PC-9 (cell line): Measurements from ENCODE around the gene BRPF3. TPM values are rescaled to one million over a fixed set of nuclear protein-coding genes. Genes with fewer than 3 reads are reported as not detected.

Source experiments
- BruUV-seq: library from RNA; stranded (reverse); fragments of 400-500 nt; replicated peaks from 2 replicates; lab custom pipeline; 2021; lab: Mats Ljungman, UMichigan
- CTCF ChIA-PET: fragments of 300-600 bp; sonication (Branson Sonifier 250); formaldehyde crosslinking; loops from one replicate; lab custom pipeline; 2022; ENCODE audit warnings: antibody characterized with exemption; lab: Charles Lee
- POLR2A ChIA-PET: fragments of 300-600 bp; sonication (Branson Sonifier 250); formaldehyde crosslinking; loops from one replicate; lab custom pipeline; 2022; ENCODE audit warnings: antibody characterized with exemption; ENCODE audit not compliant: unreplicated experiment; lab: Charles Lee
- DNase-seq, 2 experiments: peaks; one replicate each; pipeline versions ENCODE4 v3.0.0 to v3.0.0-alpha.2; 2015 to 2022; ENCODE audit warnings: mixed read lengths in 1 of 2
- H2AFZ ChIP-seq: fragments of 200-600 bp; sonication (generic); 2 replicates; pipeline ENCODE4 v1.8.1; 2017; ENCODE audit warnings: antibody characterized with exemption
- H3F3A ChIP-seq: fragments of 200-600 bp; sonication (generic); 2 replicates; pipeline ENCODE4 v1.8.1; 2017; ENCODE audit warnings: antibody characterized with exemption, mild to moderate bottlenecking, low read depth; ENCODE audit not compliant: insufficient read depth
- H3K27ac ChIP-seq: fragments of 200-600 bp; sonication (generic); 2 replicates; pipeline ENCODE4 v1.6.1; 2016; ENCODE audit warnings: mixed run types
- H3K27me3 ChIP-seq: fragments of 200-600 bp; sonication (generic); 2 replicates; pipeline ENCODE4 v1.6.1; 2016; ENCODE audit warnings: low read depth, mixed run types; ENCODE audit not compliant: insufficient read depth
- H3K36me3 ChIP-seq: fragments of 200-600 bp; sonication (generic); 2 replicates; pipeline ENCODE4 v1.6.1; 2016; ENCODE audit warnings: low read depth, mixed run types
- H3K4me1 ChIP-seq: fragments of 200-600 bp; sonication (generic); replicated peaks from 2 replicates; pipeline ENCODE4 v1.6.1; 2016; ENCODE audit warnings: mixed run types; ENCODE audit not compliant: insufficient read depth
- H3K4me2 ChIP-seq: fragments of 200-600 bp; sonication (generic); 2 replicates; pipeline ENCODE4 v1.6.1; 2017; ENCODE audit warnings: mixed run types
- H3K4me3 ChIP-seq: fragments of 200-600 bp; sonication (generic); 2 replicates; pipeline ENCODE4 v1.6.1; 2016; ENCODE audit warnings: mixed run types
- H3K79me2 ChIP-seq: fragments of 200-600 bp; sonication (generic); 2 replicates; pipeline ENCODE4 v1.6.1; 2017; ENCODE audit warnings: low read depth, mixed run types
- H3K9me2 ChIP-seq: fragments of 200-600 bp; sonication (generic); 2 replicates; pipeline ENCODE4 v1.8.1; 2017; ENCODE audit warnings: mild to moderate bottlenecking; ENCODE audit not compliant: insufficient read depth
- H3K9me3 ChIP-seq: fragments of 200-600 bp; sonication (generic); 2 replicates; pipeline ENCODE4 v1.8.1; 2016; ENCODE audit warnings: low read depth; ENCODE audit not compliant: insufficient read depth
- H4K20me1 ChIP-seq: fragments of 200-600 bp; sonication (generic); 2 replicates; pipeline ENCODE4 v1.8.1; 2017; ENCODE audit not compliant: insufficient read depth
- CTCF ChIP-seq: fragments of 200-600 bp; sonication (generic); conservative IDR thresholded peaks from 2 replicates; pipeline ENCODE4 v1.6.1; 2017; ENCODE audit warnings: mixed run types, antibody characterized with exemption, mild to moderate bottlenecking, moderate library complexity
- EZH2 ChIP-seq: fragments of 200-600 bp; sonication (generic); IDR thresholded peaks from 2 replicates; pipeline ENCODE4 v1.8.0; 2017; ENCODE audit warnings: antibody characterized with exemption, low read depth
- intact Hi-C: fragments of 100-400 bp; cut with micrococcal nuclease; formaldehyde crosslinking; loops from one replicate; pipeline ENCODE4 v1.10.0; 2022; ENCODE audit not compliant: unreplicated experiment
- total RNA-seq: library from RNA; stranded (reverse); gene quantifications from 2 replicates; pipeline ENCODE4 v1.2.3, GENCODE V29; 2021

The BRPF3 gene
- total RNA-seq, 1 experiment from 2014 or later, result 32.3 TPM

- Histone ChIP-seq H3K4me1 (peaks cover 22% of the 10 kb centered on the region), H3K9me3 (no peaks in the 10 kb centered on the region), H3K4me3 (peak overlapping the region; percentile 72; the same call in 1 of the 2 replicates), H3F3A (peaks cover 15% of the 10 kb centered on the region), H3K4me2 (peak overlapping the region; percentile 84), H4K20me1 (peaks cover 41% of the 10 kb centered on the region), H3K79me2 (peaks cover 57% of the 10 kb centered on the region), H3K27me3 (no peaks in the 10 kb centered on the region), H2AFZ (no peak overlapping the region), H3K9me2 (no peaks in the 10 kb centered on the region), H3K36me3 (peaks cover 29% of the 10 kb centered on the region), H3K27ac (no peak overlapping the region)
- DNase-seq, result no peak
- TF ChIP-seq CTCF (no peak), EZH2 (no peak)
- intact Hi-C loops, result loop anchor here (2.0 kb wide), 3 partner anchors 67 to 171 kb away; partner anchors contain the start of genes MAPK13 and MAPK14
- CTCF ChIA-PET, result no interaction called here
- POLR2A ChIA-PET, result interaction anchor here (0.6 kb wide), 1 partner anchor 123 kb away, joined by 4 read pairs; no protein-coding TSS in a partner anchor
- TSS peak; percentile 55 for BruUV-seq
These were observed 1.2 kb downstream of the BRPF3 start for GRCh38 chr6:36197739-36198221.

- BruUV-seq, result no TSS peak
- H3K27me3 ChIP-seq, result no peaks in the 10 kb centered on the region
- H3K4me2 ChIP-seq, result 0 out of 2 replicates have a peak overlapping the region, but pooled peaks have one; percentile 84
- no peak overlapping the region for H3K27ac ChIP-seq
- peaks cover 69% of the 10 kb centered on the region for H3K79me2 ChIP-seq
- H3K36me3 ChIP-seq, result peaks cover 29% of the 10 kb centered on the region
- ChIA-PET POLR2A (no interaction called here), CTCF (no interaction called here)
- H3K9me3 ChIP-seq, result no peaks in the 10 kb centered on the region
- H3K9me2 ChIP-seq, result no peaks in the 10 kb centered on the region
- peaks cover 15% of the 10 kb centered on the region for H3F3A ChIP-seq
- H3K4me3 ChIP-seq, result no peak overlapping the region
- no peak overlapping the region for H2AFZ ChIP-seq
- intact Hi-C loops, result no loop called here
- peaks cover 22% of the 10 kb centered on the region for H3K4me1 ChIP-seq
- peaks cover 48% of the 10 kb centered on the region for H4K20me1 ChIP-seq
- DNase-seq, result no peak
- TF ChIP-seq CTCF (no peak), EZH2 (no peak)
These were observed 2.4 kb downstream of the BRPF3 start for GRCh38 chr6:36198986-36199385.

- peaks cover 5% of the 10 kb centered on the region for H3F3A ChIP-seq
- intact Hi-C loops, result no loop called here
- peaks cover 17% of the 10 kb centered on the region for H3K4me1 ChIP-seq
- no peak overlapping the region for H3K4me3 ChIP-seq
- TF ChIP-seq CTCF (no peak), EZH2 (no peak)
- H3K9me2 ChIP-seq, result no peaks in the 10 kb centered on the region
- H3K36me3 ChIP-seq, result peaks cover 33% of the 10 kb centered on the region
- H3K27me3 ChIP-seq, result no peaks in the 10 kb centered on the region
- no TSS peak for BruUV-seq
- ChIA-PET POLR2A (no interaction called here), CTCF (no interaction called here)
- no peak overlapping the region for H2AFZ ChIP-seq
- H3K4me2 ChIP-seq, result no peak overlapping the region
- H3K79me2 ChIP-seq, result peaks cover 74% of the 10 kb centered on the region
- H4K20me1 ChIP-seq, result peaks cover 55% of the 10 kb centered on the region
- no peaks in the 10 kb centered on the region for H3K9me3 ChIP-seq
- no peak overlapping the region for H3K27ac ChIP-seq
- DNase-seq, result no peak
These were observed 3.8 kb downstream of the BRPF3 start for GRCh38 chr6:36200154-36200891.
